ENCODE data around the gene TLR4.

DNA sequence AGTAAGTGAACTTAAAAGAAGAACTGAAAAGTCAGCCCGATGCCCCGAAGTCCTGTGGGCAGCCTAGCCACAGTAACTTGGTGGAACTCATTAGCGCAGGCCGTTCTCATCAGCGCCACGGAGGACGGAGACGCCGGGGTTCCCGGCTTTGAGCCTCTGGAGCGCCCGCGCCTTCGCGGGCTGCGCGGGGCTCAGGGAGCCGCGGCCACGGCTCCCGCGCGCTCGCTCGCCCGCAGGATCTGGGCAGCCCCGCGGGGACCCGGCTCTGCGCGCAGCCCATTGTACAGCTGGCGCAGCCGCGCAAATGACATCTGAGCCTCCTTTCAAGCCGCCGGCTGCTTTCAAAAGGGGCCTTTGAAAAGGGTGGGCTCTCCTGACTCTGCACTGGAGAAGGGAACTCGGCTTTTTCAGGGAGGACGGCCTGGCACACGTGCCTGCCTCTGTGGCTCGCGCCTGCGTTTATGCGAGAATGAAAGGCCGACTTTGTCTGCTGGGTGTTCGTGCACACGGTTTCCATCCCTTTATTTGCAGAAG, 40.7 kb downstream of the TLR4 start:
- TF ChIP-seq, protein P1, sequence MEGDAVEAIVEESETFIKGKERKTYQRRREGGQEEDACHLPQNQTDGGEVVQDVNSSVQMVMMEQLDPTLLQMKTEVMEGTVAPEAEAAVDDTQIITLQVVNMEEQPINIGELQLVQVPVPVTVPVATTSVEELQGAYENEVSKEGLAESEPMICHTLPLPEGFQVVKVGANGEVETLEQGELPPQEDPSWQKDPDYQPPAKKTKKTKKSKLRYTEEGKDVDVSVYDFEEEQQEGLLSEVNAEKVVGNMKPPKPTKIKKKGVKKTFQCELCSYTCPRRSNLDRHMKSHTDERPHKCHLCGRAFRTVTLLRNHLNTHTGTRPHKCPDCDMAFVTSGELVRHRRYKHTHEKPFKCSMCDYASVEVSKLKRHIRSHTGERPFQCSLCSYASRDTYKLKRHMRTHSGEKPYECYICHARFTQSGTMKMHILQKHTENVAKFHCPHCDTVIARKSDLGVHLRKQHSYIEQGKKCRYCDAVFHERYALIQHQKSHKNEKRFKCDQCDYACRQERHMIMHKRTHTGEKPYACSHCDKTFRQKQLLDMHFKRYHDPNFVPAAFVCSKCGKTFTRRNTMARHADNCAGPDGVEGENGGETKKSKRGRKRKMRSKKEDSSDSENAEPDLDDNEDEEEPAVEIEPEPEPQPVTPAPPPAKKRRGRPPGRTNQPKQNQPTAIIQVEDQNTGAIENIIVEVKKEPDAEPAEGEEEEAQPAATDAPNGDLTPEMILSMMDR (IDR thresholded peaks at IDR 0.05; ENCODE audit: low read depth, low read length) = no peak
- 0 out of 2 replicates have a peak, but pooled peaks have one; percentile 21 for TF ChIP-seq EZH2phosphoT487 (IDR thresholded peaks at IDR 0.05; ENCODE audit: low read depth)

All from OCI-LY3 (cell line).